Adrenal gland (tissue), 12 donors: ENCODE measurements around the gene TRRAP. TPM values are rescaled to one million over a fixed set of nuclear protein-coding genes. Genes with fewer than 3 reads are reported as not detected.

Experiments used
- DNase-seq, 7 donors: peaks; one replicate each; pipeline ENCODE4 v3.0.0-alpha.2; 2019 to 2020
- H3K27ac ChIP-seq, 5 donors: fragments of 200-600 bp; sonication (generic) in 4 of 5; 1 replicate in 3 of 5; 2 replicates in 2 of 5; pipeline versions ENCODE4 v1.5.1 to v1.8.0; 2016 to 2020; ENCODE audit warnings: mild to moderate bottlenecking in 1 of 5
- H3K27me3 ChIP-seq: fragments of 200-600 bp; 2 replicates; pipeline ENCODE4 v1.8.0; 2021
- H3K36me3 ChIP-seq, 2 donors: fragments of 200-600 bp; replicated peaks in 1 of 2; 1 replicate in 1 of 2; 2 replicates in 1 of 2; pipeline versions ENCODE4 v1.5.1 to v1.8.0; 2018 to 2022
- H3K4me1 ChIP-seq, 2 donors: fragments of 200-600 bp; replicated peaks in 1 of 2; 1 replicate in 1 of 2; 2 replicates in 1 of 2; pipeline versions ENCODE4 v1.5.1 to v1.8.0; 2018 to 2021
- H3K4me3 ChIP-seq, 4 donors: fragments of 200-600 bp; sonication (generic) in 3 of 4; one replicate each; pipeline ENCODE4 v1.5.1; 2016 to 2018
- H3K9me3 ChIP-seq, 3 donors: fragments of 200-600 bp; sonication (generic) in 1 of 3; replicated peaks in 1 of 3; 1 replicate in 2 of 3; 2 replicates in 1 of 3; pipeline versions ENCODE4 v1.5.1 to v1.8.0; 2016 to 2021
- CTCF ChIP-seq, 6 experiments: fragments of 450-650 bp in 4 of 6; fragments of 200-600 bp in 2 of 6; sonication (generic) in 1 of 6; IDR thresholded peaks; 1 replicate in 5 of 6; 2 replicates in 1 of 6; pipeline versions ENCODE4 v1.5.1 to v1.8.0; 2016 to 2021; ENCODE audit warnings: antibody characterized with exemption in 6 of 6, mild to moderate bottlenecking in 2 of 6, moderate library complexity in 1 of 6
- POLR2A ChIP-seq, 2 donors: fragments of 450-650 bp; IDR thresholded peaks; one replicate each; pipeline ENCODE4 v1.6.1; 2017; ENCODE audit warnings: antibody characterized with exemption in 2 of 2, mild to moderate bottlenecking in 2 of 2, moderate library complexity in 1 of 2
- WGBS, 4 donors: extraction: QIAGEN DNeasy Blood & Tissue Kit in 2 of 4; methylation state at CpG; one replicate each; pipeline versions ENCODE4 v1.1.5 to v1.1.7; 2013 to 2017; 5-methylcytosine and 5-hydroxymethylcytosine counted together
- intact Hi-C, 2 donors: fragments of 100-400 bp; cut with DNase I; formaldehyde crosslinking; loops; one replicate each; pipeline versions ENCODE4 v1.14.1 to v1.15.0; 2022 to 2023
- polyA plus RNA-seq, 3 donors: library from polyadenylated mRNA; stranded (reverse); fragments of 200-250 nt in 2 of 3; fragments of 350-450 nt in 1 of 3; fragmentation: Illumina TruSeq in 1 of 3; extraction: RNeasy Lipid Tissue Mini Kit (QIAGEN cat#74804) in 1 of 3; gene quantifications; one replicate each; pipeline ENCODE4 v1.2.3, GENCODE V29; 2013 to 2014
- total RNA-seq, 9 donors: library from RNA; depleted of rRNA in 4 of 9; stranded (reverse); fragments of >200 nt in 4 of 9; fragments of 120-200 nt in 1 of 9; fragmentation: NEBNext Ultra II Directional in 1 of 9; extraction: Animal tissue kit (Norgen Biotek cat#: 25700) in 1 of 9; gene quantifications; one replicate each; pipeline versions ENCODE4 v1.1.0 to v1.2.4, GENCODE V29; 2013 to 2023
- donor health status: healthy with polysubstance abuse.
- donor health status: Bipolar disorder and iron deficiency.
- donor health status: DM: yes; HTN: yes; CAD: no.
- donor health status: DM: no; HTN: no; CAD: no.
- donor health status: DM: no; HTN: no; CAD: no.
- donor health status: DM: yes; HTN: yes; CAD: no.

Gene TRRAP
- total and polyA plus RNA-seq, 12 donors = 11.8 to 43.0 (median 30.9) TPM

- TF ChIP-seq CTCF (IDR thresholded peaks at IDR 0.05) (no peak), POLR2A (IDR thresholded peaks at IDR 0.05) (no peak)
- Histone ChIP-seq H3K36me3 (peaks cover 0 to 95% of the 10 kb centered on the region in 2 donors), H3K27me3 (no peaks in the 10 kb centered on the region), H3K27ac (no peak overlapping the region), H3K4me1 (no peaks in the 10 kb centered on the region), H3K4me3 (no peak overlapping the region), H3K9me3 (no peaks in the 10 kb centered on the region)
- 91 to 97% (median 94%) methylated on average over 3 of the region's 3 CpGs for WGBS, 4 donors
- intact Hi-C loops = no loop called here
- DNase-seq = no peak
Measured at GRCh38 chr7:98900815-98901214, 22.5 kb downstream of the TRRAP start.

GRCh38 chr7:98902523-98902922 is 24.2 kb downstream of the TRRAP start:
- no peaks in the 10 kb centered on the region for H3K27me3 ChIP-seq
- WGBS, 4 donors = 68 to 89% (median 86%) methylated on average over 3 of the region's 3 CpGs
- intact Hi-C loops = no loop called here
- DNase-seq = no peak
- no peaks in the 10 kb centered on the region for H3K9me3 ChIP-seq
- H3K4me3 ChIP-seq = no peak overlapping the region
- peaks cover 0 to 93% of the 10 kb centered on the region in 2 donors for H3K36me3 ChIP-seq
- TF ChIP-seq CTCF (IDR thresholded peaks at IDR 0.05) = no peak
- H3K4me1 ChIP-seq = no peaks in the 10 kb centered on the region
- no peak overlapping the region for H3K27ac ChIP-seq

- intact Hi-C loops = no loop called here
- Histone ChIP-seq H3K9me3 (no peaks in the 10 kb centered on the region), H3K27me3 (no peaks in the 10 kb centered on the region), H3K4me3 (no peak overlapping the region), H3K27ac (no peak overlapping the region), H3K36me3 (peaks cover 0 to 93% of the 10 kb centered on the region in 2 donors), H3K4me1 (no peaks in the 10 kb centered on the region)
- 93 to 98% (median 97%) methylated on average over 4 of the region's 4 CpGs for WGBS, 4 donors
- TF ChIP-seq CTCF (IDR thresholded peaks at IDR 0.05) (no peak), POLR2A (IDR thresholded peaks at IDR 0.05) (no peak)
- no peak for DNase-seq
Measured at GRCh38 chr7:98903246-98903645, 24.9 kb downstream of the TRRAP start.

- WGBS, 4 donors = 84 to 94% (median 93%) methylated on average over 5 of the region's 5 CpGs
- intact Hi-C loops = no loop called here
- Histone ChIP-seq H3K9me3 (no peaks in the 10 kb centered on the region), H3K27me3 (no peaks in the 10 kb centered on the region), H3K36me3 (peaks cover 0 to 93% of the 10 kb centered on the region in 2 donors), H3K27ac (no peak overlapping the region), H3K4me1 (no peaks in the 10 kb centered on the region), H3K4me3 (no peak overlapping the region)
- TF ChIP-seq CTCF (IDR thresholded peaks at IDR 0.05) (no peak), POLR2A (IDR thresholded peaks at IDR 0.05) (no peak)
- DNase-seq = peak in 1 of 7 donors; percentile 10
Measured at GRCh38 chr7:98907570-98907969, 29.2 kb downstream of the TRRAP start.
